ENCODE results near the gene SIRT3.

The SIRT3 gene

GRCh38 chr11:282630-283360, 46.7 kb upstream of the SIRT3 start:
- DNase-seq = no peak
- peak overlapping the region; percentile 20 for H3K4me3 Mint-ChIP-seq

GRCh38 chr11:282171-282570, 46.0 kb upstream of the SIRT3 start:
- no peak for DNase-seq
- H3K27me3 Mint-ChIP-seq (ENCODE audit: low read depth, poor library complexity) = peaks cover 7% of the 10 kb centered on the region
- H3K4me1 Mint-ChIP-seq = peaks cover 61% of the 10 kb centered on the region
- H3K36me3 Mint-ChIP-seq (ENCODE audit: low read depth) = peaks cover 3% of the 10 kb centered on the region
- no peak overlapping the region for H3K4me3 Mint-ChIP-seq
- H3K9me3 Mint-ChIP-seq = peaks cover 8% of the 10 kb centered on the region
- H3K27ac Mint-ChIP-seq = peak overlapping the region; percentile 21
- TF ChIP-seq, protein P1, sequence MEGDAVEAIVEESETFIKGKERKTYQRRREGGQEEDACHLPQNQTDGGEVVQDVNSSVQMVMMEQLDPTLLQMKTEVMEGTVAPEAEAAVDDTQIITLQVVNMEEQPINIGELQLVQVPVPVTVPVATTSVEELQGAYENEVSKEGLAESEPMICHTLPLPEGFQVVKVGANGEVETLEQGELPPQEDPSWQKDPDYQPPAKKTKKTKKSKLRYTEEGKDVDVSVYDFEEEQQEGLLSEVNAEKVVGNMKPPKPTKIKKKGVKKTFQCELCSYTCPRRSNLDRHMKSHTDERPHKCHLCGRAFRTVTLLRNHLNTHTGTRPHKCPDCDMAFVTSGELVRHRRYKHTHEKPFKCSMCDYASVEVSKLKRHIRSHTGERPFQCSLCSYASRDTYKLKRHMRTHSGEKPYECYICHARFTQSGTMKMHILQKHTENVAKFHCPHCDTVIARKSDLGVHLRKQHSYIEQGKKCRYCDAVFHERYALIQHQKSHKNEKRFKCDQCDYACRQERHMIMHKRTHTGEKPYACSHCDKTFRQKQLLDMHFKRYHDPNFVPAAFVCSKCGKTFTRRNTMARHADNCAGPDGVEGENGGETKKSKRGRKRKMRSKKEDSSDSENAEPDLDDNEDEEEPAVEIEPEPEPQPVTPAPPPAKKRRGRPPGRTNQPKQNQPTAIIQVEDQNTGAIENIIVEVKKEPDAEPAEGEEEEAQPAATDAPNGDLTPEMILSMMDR (IDR thresholded peaks at IDR 0.05) = no peak

More at GRCh38 chr11:282630-283360, 46.7 kb upstream of the SIRT3 start:
- Mint-ChIP-seq H3K27me3 (ENCODE audit: low read depth, poor library complexity) (peaks cover 8% of the 10 kb centered on the region), H3K4me1 (peaks cover 59% of the 10 kb centered on the region), H3K9me3 (peaks cover 4% of the 10 kb centered on the region), H3K36me3 (ENCODE audit: low read depth) (no peaks in the 10 kb centered on the region), H3K27ac (peak overlapping the region; percentile 29)
- TF ChIP-seq, protein P1 (IDR thresholded peaks at IDR 0.05) = no peak

DNA sequence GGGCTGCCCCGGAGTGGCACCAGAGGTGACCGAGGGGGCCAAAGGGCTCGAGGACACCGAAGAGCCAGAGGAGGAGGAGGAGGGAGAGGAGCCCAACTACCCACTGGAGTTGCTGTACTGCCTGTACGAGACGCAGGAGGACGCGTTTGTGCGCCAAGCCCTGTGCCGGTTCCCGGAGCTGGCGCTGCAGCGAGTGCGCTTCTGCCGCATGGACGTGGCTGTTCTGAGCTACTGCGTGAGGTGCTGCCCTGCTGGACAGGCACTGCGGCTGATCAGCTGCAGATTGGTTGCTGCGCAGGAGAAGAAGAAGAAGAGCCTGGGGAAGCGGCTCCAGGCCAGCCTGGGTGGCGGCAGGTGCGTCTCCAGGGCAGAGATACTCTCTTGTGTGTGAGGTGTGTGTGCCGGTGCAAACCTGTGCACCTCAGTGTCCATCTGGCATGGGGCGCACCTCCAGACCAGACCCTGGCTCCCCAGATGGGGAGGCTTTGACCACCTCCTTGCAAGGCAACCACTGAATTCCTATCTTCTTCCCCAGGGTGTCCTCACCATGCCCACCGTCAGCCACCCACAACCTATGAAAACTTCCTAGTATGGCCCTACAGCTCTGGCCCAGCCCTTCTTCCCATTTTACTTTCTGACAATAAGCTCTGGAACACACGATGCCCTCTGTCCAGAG, 45.5 kb upstream of the SIRT3 start:
- no peak for DNase-seq
- Mint-ChIP-seq H3K4me1 (peaks cover 56% of the 10 kb centered on the region), H3K27ac (peak overlapping the region; percentile 21)

GRCh38 chr11:280706-281485, 44.8 kb upstream of the SIRT3 start:
- no peak for DNase-seq
- no peak overlapping the region for H3K27ac Mint-ChIP-seq
- H3K4me3 Mint-ChIP-seq = no peak overlapping the region
- H3K36me3 Mint-ChIP-seq (ENCODE audit: low read depth) = peaks cover 3% of the 10 kb centered on the region
- H3K27me3 Mint-ChIP-seq (ENCODE audit: low read depth, poor library complexity) = peaks cover 2% of the 10 kb centered on the region
- peaks cover 51% of the 10 kb centered on the region for H3K4me1 Mint-ChIP-seq
- H3K9me3 Mint-ChIP-seq = peaks cover 20% of the 10 kb centered on the region
- TF ChIP-seq, protein P1 (IDR thresholded peaks at IDR 0.05) = no peak

More for the DNA sequence above, 45.5 kb upstream of the SIRT3 start:
- Mint-ChIP-seq H3K36me3 (ENCODE audit: low read depth) (peaks cover 3% of the 10 kb centered on the region), H3K4me3 (no peak overlapping the region), H3K27me3 (ENCODE audit: low read depth, poor library complexity) (peaks cover 7% of the 10 kb centered on the region), H3K9me3 (peaks cover 13% of the 10 kb centered on the region)
- TF ChIP-seq, protein P1 (IDR thresholded peaks at IDR 0.05) = no peak

DNA sequence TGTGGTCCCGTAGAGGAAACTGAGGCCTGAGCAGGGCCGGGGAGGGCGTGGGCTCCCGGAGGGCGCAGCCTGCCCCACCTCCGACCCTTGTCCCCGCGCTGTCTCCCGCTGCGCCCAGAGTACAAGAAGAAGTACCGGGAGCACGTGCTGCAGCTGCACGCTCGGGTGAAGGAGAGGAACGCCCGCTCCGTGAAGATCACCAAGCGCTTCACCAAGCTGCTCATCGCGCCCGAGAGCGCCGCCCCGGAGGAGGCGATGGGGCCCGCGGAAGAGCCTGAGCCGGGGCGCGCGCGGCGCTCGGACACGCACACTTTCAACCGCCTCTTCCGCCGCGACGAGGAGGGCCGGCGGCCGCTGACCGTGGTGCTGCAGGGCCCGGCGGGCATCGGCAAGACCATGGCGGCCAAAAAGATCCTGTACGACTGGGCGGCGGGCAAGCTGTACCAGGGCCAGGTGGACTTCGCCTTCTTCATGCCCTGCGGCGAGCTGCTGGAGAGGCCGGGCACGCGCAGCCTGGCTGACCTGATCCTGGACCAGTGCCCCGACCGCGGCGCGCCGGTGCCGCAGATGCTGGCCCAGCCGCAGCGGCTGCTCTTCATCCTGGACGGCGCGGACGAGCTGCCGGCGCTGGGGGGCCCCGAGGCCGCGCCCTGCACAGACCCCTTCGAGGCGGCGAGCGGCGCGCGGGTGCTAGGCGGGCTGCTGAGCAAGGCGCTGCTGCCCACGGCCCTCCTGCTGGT, 44.0 kb upstream of the SIRT3 start:
- Mint-ChIP-seq H3K4me1 (peaks cover 44% of the 10 kb centered on the region), H3K27me3 (ENCODE audit: low read depth, poor library complexity) (peaks cover 2% of the 10 kb centered on the region), H3K9me3 (peaks cover 25% of the 10 kb centered on the region), H3K36me3 (ENCODE audit: low read depth) (peaks cover 3% of the 10 kb centered on the region), H3K4me3 (no peak overlapping the region), H3K27ac (no peak overlapping the region)
- TF ChIP-seq, protein P1 (IDR thresholded peaks at IDR 0.05) = no peak
- no peak for DNase-seq

Data from nephron progenitor cell (in vitro differentiated cells).